Cardiac atrium fibroblast (primary cell): ENCODE results near the gene GATA5. TPM values are rescaled to one million over a fixed set of nuclear protein-coding genes. Genes with fewer than 3 reads are reported as not detected.

Experiments
- total RNA-seq: library from RNA; depleted of rRNA; stranded (reverse); fragments of >200 nt; gene quantifications from 2 replicates; pipeline ENCODE4 v1.2.3, GENCODE V29; 2015

Gene GATA5, protein sequence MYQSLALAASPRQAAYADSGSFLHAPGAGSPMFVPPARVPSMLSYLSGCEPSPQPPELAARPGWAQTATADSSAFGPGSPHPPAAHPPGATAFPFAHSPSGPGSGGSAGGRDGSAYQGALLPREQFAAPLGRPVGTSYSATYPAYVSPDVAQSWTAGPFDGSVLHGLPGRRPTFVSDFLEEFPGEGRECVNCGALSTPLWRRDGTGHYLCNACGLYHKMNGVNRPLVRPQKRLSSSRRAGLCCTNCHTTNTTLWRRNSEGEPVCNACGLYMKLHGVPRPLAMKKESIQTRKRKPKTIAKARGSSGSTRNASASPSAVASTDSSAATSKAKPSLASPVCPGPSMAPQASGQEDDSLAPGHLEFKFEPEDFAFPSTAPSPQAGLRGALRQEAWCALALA
- total RNA-seq: 0.32 TPM in 1 of 2 replicates, not detected in the other

DNA sequence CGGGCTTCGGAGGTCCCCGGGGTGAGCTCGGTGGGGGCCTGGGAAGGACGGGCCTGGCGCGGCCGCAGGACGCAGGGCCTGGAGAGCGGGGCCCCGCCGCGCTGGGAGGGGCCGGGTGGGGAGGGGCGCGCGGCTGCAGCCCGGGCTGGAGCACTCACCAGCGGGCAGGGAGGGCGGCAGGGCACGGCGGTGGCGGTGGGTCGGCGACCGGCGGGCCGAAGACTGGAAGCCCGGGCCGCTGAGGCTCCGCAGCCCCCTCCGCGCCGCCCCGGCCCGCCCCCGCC lies at the start of gene GATA5:
Gene GATA5, minus strand, starts transcription at position 224 of the 284 bp plus-strand sequence. CDS start 474 bp downstream, outside the sequence.

DNA sequence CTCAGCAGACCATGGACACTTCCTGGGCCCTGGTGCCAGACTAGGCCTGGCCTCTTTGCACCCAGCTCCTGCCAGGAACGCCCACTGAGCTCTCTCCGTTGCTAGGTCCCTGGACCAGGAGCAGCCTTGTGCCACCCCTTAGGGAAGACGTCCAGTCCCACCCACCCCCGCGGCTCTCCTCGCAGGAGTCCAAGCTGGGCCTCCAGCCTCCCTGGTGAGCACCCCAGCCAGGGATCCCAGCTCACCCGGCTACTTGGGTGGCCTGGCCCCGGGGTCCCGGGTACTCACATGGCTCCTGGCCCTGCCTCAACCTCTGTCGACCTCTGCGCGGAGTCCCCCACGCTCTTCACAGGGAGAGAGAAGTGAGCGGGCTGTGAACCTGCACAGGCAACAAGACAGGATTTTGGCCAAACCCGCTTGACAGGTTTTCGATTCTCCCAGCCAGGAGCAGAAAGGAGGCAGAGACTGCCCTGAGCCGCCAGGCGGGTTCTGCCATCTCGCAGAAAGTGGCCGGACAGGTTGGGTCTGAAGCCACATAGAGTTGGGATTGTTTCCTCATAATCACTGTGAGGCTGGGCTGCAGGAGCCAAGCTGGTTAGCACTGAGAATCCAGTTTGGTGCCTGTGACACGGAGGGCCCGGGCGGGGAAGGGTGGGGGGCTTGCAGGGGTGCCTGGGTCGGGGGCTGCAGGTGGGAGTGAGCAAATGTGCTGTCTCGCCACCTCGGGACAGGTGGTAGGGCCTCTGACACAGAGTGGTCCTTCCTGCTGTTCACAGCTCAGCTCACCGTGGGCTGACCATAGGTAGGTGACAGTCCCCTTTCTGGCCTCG lies 48.4 kb downstream of the GATA5 start, which contains the start of gene RBBP8NL:
Gene RBBP8NL, minus strand, starts transcription at position 368 of the 830 bp plus-strand sequence. CDS start 7,892 bp downstream, outside the sequence.

Other genes starting within 250 kb of the GATA5 start
- gene OSBPL2, start 237.5 kb downstream of the GATA5 start, total RNA-seq: 19.5 and 20.3 TPM in 2 replicates
- gene ADRM1, start 173.0 kb downstream of the GATA5 start, total RNA-seq: 108 and 121 TPM in 2 replicates
- 154 and 169 TPM in 2 replicates for gene LAMA5, start 108.7 kb downstream of the GATA5 start, total RNA-seq
- gene RPS21, start 88.9 kb downstream of the GATA5 start, total RNA-seq: 1,710 and 4,266 TPM in 2 replicates
- 2.6 and 3.4 TPM in 2 replicates for gene CABLES2, start 68.7 kb downstream of the GATA5 start, total RNA-seq
- not detected in 2 replicates for gene RBBP8NL, start 48.5 kb downstream of the GATA5 start, total RNA-seq
- 0.32 and 0.54 TPM in 2 replicates for gene SLCO4A1, start 166.5 kb upstream of the GATA5 start, total RNA-seq
- gene NTSR1, start 232.8 kb upstream of the GATA5 start, total RNA-seq: not detected in 2 replicates